ENCODE data around the gene BEST3.

Gene BEST3

GRCh38 chr12:69698769-69699540 is at the start of gene BEST3:
TSS of gene BEST3 (minus strand) at chr12:69699303. CDS start at chr12:69697798, 1,505 bp downstream.
- no peak for DNase-seq (ENCODE audit: low read depth)

- no peak for DNase-seq (ENCODE audit: low read depth)
Observed at GRCh38 chr12:69744109-69744508, 45.0 kb upstream of the BEST3 start.

- DNase-seq (ENCODE audit: low read depth), result peak; percentile 46
Observed at GRCh38 chr12:69739287-69740191, 40.4 kb upstream of the BEST3 start.

- peak; percentile 93 for DNase-seq (ENCODE audit: low read depth)
Observed at GRCh38 chr12:69738351-69739286, 39.5 kb upstream of the BEST3 start, which contains the start of gene RAB3IP. TSS of gene RAB3IP (plus strand) at chr12:69738860. CDS start at chr12:69755409, 16,549 bp downstream.

GRCh38 chr12:69733638-69734037 is 34.5 kb upstream of the BEST3 start:
- DNase-seq (ENCODE audit: low read depth), result no peak

GRCh38 chr12:69732088-69732487 is 33.0 kb upstream of the BEST3 start:
- no peak for DNase-seq (ENCODE audit: low read depth)

GRCh38 chr12:69726922-69727321 is 27.8 kb upstream of the BEST3 start:
- DNase-seq (ENCODE audit: low read depth), result no peak

GRCh38 chr12:69720750-69721149 is 21.6 kb upstream of the BEST3 start:
- DNase-seq (ENCODE audit: low read depth), result no peak

GRCh38 chr12:69719336-69720316 is 20.5 kb upstream of the BEST3 start:
- DNase-seq (ENCODE audit: low read depth), result no peak

- no peak for DNase-seq (ENCODE audit: low read depth)
Observed at GRCh38 chr12:69714542-69714941, 15.4 kb upstream of the BEST3 start.

GRCh38 chr12:69712826-69713225 is 13.7 kb upstream of the BEST3 start:
- no peak for DNase-seq (ENCODE audit: low read depth)

GRCh38 chr12:69708649-69709048 is 9.5 kb upstream of the BEST3 start:
- no peak for DNase-seq (ENCODE audit: low read depth)

GRCh38 chr12:69704357-69704756 is 5.3 kb upstream of the BEST3 start:
- no peak for DNase-seq (ENCODE audit: low read depth)

- DNase-seq (ENCODE audit: low read depth), result no peak
Observed at GRCh38 chr12:69703146-69703642, 4.1 kb upstream of the BEST3 start.

- DNase-seq (ENCODE audit: low read depth), result no peak
Observed at GRCh38 chr12:69701826-69702225, 2.7 kb upstream of the BEST3 start.

GRCh38 chr12:69698054-69698453 is 1.0 kb downstream of the BEST3 start:
- no peak for DNase-seq (ENCODE audit: low read depth)

- DNase-seq (ENCODE audit: low read depth), result no peak
Observed at GRCh38 chr12:69694123-69694522, 5.0 kb downstream of the BEST3 start.

- DNase-seq (ENCODE audit: low read depth), result no peak
Observed at GRCh38 chr12:69689638-69690037, 9.5 kb downstream of the BEST3 start.

- DNase-seq (ENCODE audit: low read depth), result peak; percentile 12
Observed at GRCh38 chr12:69688471-69689427, 10.4 kb downstream of the BEST3 start.

Measured in activated T-cell treated with anti-CD3 and anti-CD28 coated beads for 48 hours (primary cell).